Brain microvascular endothelial cell (primary cell): Measurements from ENCODE around the gene PDLIM4.

Source experiments
- DNase-seq: peaks from one replicate; pipeline ENCODE4 v3.0.0-alpha.2; 2020
- H3K27ac ChIP-seq: fragments of 250-450 bp; sonication (Bioruptor Pico); 2 replicates; pipeline ENCODE4 v1.5.1; 2020; ENCODE audit warnings: mild to moderate bottlenecking, moderate library complexity
- H3K27me3 ChIP-seq: fragments of 250-450 bp; sonication (Bioruptor Pico); replicated peaks from 2 replicates; pipeline ENCODE4 v1.5.1; 2020; ENCODE audit warnings: mild to moderate bottlenecking
- H3K36me3 ChIP-seq: fragments of 250-450 bp; sonication (Bioruptor Pico); replicated peaks from 2 replicates; pipeline ENCODE4 v1.5.1; 2020; ENCODE audit warnings: mild to moderate bottlenecking
- H3K4me3 ChIP-seq: 2 replicates; pipeline ENCODE4 v1.5.1; 2011; ENCODE audit warnings: low read depth, mild to moderate bottlenecking, control low read depth, low read length, moderate library complexity
- in situ Hi-C: cut with HindIII; loops from 2 replicates; pipeline ENCODE4 v1.10.0; 2017; ENCODE audit warnings: low sequenced_read_pairs, low pct_ligation_motif_present
- TF ChIP-seq, protein P1 (sequence below): IDR thresholded peaks from 2 replicates; pipeline ENCODE4 v1.5.1; 2011; ENCODE audit warnings: low read depth, mild to moderate bottlenecking, moderate library complexity, low read length, control low read depth, inconsistent platforms; ENCODE audit errors: missing control alignments

Gene PDLIM4

DNA sequence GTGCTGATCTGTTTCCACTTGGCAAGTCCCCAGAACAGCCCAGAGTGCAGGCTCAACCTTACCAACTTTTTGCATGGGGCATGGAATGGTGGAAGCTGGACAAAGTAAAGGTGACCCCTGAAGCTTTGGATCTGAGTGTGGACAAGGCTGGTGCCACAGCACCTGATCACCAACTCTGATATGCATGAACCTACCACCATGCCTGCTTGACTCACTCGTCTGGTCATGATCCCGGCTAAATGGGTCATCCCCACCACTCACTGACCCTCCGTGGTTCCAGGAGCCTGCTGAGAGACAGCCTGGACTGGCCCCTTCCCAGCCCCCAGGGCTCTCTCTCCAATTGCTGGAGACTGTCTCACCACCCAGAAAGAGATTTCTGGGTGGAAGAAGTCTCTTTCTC, 22.3 kb downstream of the PDLIM4 start:
- no peak overlapping the region for H3K27ac ChIP-seq

DNA sequence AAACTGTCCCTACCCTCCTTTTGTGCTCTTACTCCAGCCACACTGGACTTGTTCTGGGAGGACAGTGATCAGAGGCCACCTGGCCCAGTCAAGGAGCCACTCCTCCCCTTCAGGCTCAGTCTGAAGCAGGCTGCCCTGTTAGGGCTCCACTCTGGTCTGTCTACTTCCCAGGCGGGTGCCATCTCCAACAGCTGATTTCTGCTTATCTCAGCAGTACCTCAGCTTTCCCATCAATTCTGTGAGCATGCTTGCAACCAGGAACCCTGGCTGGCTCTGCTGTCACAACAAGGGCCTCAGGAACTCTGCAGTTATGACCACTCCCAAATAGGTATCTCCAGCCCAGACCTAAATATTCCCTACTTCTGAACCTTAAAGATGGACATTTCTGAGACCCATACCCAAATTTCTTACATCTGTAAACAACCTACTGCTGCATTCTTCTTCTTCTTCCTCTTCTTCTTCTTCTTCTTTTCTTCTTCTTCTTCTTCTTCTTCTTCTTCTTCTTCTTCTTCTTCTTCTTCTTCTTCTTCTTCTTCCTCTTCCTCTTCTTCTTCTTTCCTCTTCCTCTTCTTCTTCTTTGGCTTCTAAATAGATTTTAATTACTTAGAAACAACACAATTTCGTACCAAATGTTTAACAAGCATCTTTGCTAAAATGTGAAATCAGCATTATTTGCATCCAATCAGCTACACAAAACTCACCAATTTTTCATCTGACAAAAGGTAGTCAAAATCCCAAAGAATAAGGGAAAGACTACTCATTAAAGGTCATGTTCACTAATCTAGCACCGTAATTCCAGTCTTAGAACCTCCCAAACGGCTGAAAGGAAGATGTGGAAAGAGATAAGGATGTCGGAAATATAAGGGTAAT, 23.1 kb downstream of the PDLIM4 start:
- in situ Hi-C loops = no loop called here
- H3K4me3 ChIP-seq = no peak overlapping the region
- DNase-seq = no peak
- no peak overlapping the region for H3K27ac ChIP-seq
- no peaks in the 10 kb centered on the region for H3K36me3 ChIP-seq
- no peaks in the 10 kb centered on the region for H3K27me3 ChIP-seq
- TF ChIP-seq, protein P1, sequence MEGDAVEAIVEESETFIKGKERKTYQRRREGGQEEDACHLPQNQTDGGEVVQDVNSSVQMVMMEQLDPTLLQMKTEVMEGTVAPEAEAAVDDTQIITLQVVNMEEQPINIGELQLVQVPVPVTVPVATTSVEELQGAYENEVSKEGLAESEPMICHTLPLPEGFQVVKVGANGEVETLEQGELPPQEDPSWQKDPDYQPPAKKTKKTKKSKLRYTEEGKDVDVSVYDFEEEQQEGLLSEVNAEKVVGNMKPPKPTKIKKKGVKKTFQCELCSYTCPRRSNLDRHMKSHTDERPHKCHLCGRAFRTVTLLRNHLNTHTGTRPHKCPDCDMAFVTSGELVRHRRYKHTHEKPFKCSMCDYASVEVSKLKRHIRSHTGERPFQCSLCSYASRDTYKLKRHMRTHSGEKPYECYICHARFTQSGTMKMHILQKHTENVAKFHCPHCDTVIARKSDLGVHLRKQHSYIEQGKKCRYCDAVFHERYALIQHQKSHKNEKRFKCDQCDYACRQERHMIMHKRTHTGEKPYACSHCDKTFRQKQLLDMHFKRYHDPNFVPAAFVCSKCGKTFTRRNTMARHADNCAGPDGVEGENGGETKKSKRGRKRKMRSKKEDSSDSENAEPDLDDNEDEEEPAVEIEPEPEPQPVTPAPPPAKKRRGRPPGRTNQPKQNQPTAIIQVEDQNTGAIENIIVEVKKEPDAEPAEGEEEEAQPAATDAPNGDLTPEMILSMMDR = no peak

More for the DNA sequence above, 22.3 kb downstream of the PDLIM4 start:
- no peak for DNase-seq
- Histone ChIP-seq H3K4me3 (no peak overlapping the region), H3K27me3 (no peaks in the 10 kb centered on the region), H3K36me3 (no peaks in the 10 kb centered on the region)
- in situ Hi-C loops = no loop called here
- TF ChIP-seq, protein P1 = no peak

DNA sequence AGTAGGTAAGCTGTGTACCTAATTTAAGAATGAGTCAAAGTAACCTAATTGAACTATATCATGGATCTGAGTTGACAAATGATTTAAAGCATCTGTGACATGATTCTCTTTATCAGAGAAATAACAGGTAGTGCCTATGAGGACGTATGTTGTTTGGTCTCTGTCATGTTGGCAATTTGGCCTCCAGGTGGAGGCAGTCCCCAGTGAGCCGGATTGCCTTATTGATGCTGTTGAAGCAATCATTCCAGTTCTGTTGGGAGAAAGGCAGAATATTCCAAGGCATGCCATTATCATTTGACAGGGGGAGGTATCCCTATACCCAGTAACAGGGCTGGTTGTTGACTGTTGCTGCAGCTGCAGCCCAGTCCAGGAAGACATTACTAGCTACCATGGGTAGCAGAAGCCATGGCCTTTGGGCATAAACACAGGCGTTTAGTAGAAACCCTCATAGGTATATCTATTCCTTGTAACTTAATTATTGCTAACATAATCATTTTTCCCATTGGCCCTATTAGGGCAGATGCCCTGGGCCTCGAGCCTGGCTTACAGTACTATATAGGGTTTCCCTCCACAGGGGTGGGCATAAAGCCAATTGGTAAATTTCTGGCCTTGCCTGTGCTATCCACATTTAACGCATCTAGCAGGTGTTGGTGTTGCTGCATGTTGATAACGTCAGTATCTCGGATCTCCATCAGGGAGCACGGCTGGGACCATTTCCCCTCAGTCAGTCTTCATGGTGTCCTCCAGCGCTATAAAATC, 24.5 kb downstream of the PDLIM4 start:
- Histone ChIP-seq H3K27me3 (no peaks in the 10 kb centered on the region), H3K4me3 (no peak overlapping the region), H3K27ac (no peak overlapping the region), H3K36me3 (no peaks in the 10 kb centered on the region)
- TF ChIP-seq, protein P1 = peak; percentile 18
- no peak for DNase-seq
- in situ Hi-C loops = no loop called here

DNA sequence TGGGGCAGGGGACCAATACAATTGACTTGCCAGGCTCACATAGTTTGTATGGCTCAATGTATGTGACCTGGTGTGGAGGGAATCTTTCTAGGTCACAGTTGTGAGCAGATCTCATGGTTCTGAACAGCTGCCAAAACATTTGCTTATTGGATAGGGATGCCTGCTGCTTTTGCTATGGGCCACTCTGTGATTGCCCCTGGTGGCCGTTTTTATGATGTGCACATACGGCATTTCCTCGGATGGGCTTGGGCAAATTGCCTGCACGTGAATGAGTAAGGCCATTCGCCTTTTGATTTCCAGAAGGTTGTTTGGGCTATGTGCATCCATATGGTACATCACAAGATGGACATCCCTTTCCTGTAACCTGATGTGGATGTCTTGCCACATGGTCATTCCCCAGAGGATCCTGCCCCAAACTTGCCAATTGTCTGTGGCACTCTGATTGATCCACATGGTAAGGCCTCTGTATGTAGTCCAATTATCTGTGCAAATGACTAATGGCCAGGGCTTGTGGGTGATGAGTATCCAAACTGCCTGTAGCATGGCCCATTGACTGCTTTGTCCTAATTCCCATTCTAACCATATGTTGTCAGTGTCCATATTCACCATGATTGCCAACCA, 26.0 kb downstream of the PDLIM4 start:
- H3K27me3 ChIP-seq = no peaks in the 10 kb centered on the region
- DNase-seq = peak; percentile 79
- H3K36me3 ChIP-seq = no peaks in the 10 kb centered on the region
- TF ChIP-seq, protein P1 = peak; percentile 81
- in situ Hi-C loops = no loop called here
- no peak overlapping the region for H3K27ac ChIP-seq
- H3K4me3 ChIP-seq = no peak overlapping the region

- no peak overlapping the region for H3K4me3 ChIP-seq
- no peak overlapping the region for H3K27ac ChIP-seq
- TF ChIP-seq, protein P1 = no peak
- in situ Hi-C loops = no loop called here
- no peak for DNase-seq
- H3K27me3 ChIP-seq = no peaks in the 10 kb centered on the region
- no peaks in the 10 kb centered on the region for H3K36me3 ChIP-seq
These were observed 31.6 kb downstream of the PDLIM4 start for GRCh38 chr5:132289097-132289496.
